ENCODE measurements around the gene DGUOK. TPM values are rescaled to one million over a fixed set of nuclear protein-coding genes. Genes with fewer than 3 reads are reported as not detected.

DGUOK gene
- total and polyA plus RNA-seq, 2 of the 4 experiments (the other 2 are of a cell fraction) = 66.3 to 111 TPM

GRCh38 chr2:73906847-73907505, 19.7 kb upstream of the DGUOK start:
- Histone ChIP-seq H4K91ac (ENCODE audit: insufficient read depth, low read depth, low read length) (no peak overlapping the region), H4K20me1 (ENCODE audit: insufficient read depth, low read length) (peaks cover 53% of the 10 kb centered on the region), H4K8ac (ENCODE audit: low read depth in 2 of 2, low read length in 2 of 2) (no peak overlapping the region), H2AK5ac (ENCODE audit: low read depth, low read length) (no peak overlapping the region), H3K79me1 (ENCODE audit: low read depth in 1 of 2, low read length in 2 of 2) (peaks cover 26 to 51% of the 10 kb centered on the region in 2 experiments), H3K14ac (replicated peaks; ENCODE audit: low read depth, low read length) (no peak overlapping the region), H2AK9ac (replicated peaks; ENCODE audit: low read depth, low read length, poor library complexity) (no peak overlapping the region), H3K9me3 (ENCODE audit: control insufficient read depth, insufficient read depth, low read length) (no peaks in the 10 kb centered on the region), H3K9me1 (ENCODE audit: insufficient read depth, low read length) (peaks cover 5% of the 10 kb centered on the region; the same call in 1 of the 2 replicates), H3K4me1 (ENCODE audit: control insufficient read depth, insufficient read depth, low read length) (no peaks in the 10 kb centered on the region; the same call in 1 of the 2 replicates), H3K23ac (ENCODE audit: low read depth, low read length) (no peak overlapping the region), H3K56ac (ENCODE audit: extremely low read depth, insufficient read depth, low read length) (no peak overlapping the region), H3K4me3 (ENCODE audit: insufficient read depth, low read depth, low read length) (no peak overlapping the region), H2AFZ (replicated peaks; ENCODE audit: low read length, poor library complexity) (no peak overlapping the region), H2BK20ac (ENCODE audit: low read depth, low read length) (no peak overlapping the region), H2BK15ac (ENCODE audit: low read depth, low read length) (no peak overlapping the region), H3K27ac (ENCODE audit: insufficient read depth, low read length) (no peak overlapping the region), H3K9ac (ENCODE audit: low read depth, low read length) (no peak overlapping the region), H2BK5ac (ENCODE audit: low read depth, low read length, poor library complexity, severe bottlenecking) (no peak overlapping the region), H3K4me2 (ENCODE audit: low read depth, low read length) (no peak overlapping the region), H3K27me3 (ENCODE audit: control insufficient read depth, insufficient read depth, low read length) (no peaks in the 10 kb centered on the region), H4K5ac (ENCODE audit: low read depth, low read length) (no peak overlapping the region), H3K18ac (ENCODE audit: low read depth, low read length) (no peak overlapping the region), H3K4ac (ENCODE audit: low read depth, low read length) (no peak overlapping the region), H3K36me3 (ENCODE audit: control insufficient read depth, insufficient read depth, low read length) (peaks cover 55% of the 10 kb centered on the region), H2BK120ac (ENCODE audit: low read depth, low read length) (no peak overlapping the region)
- in situ Hi-C loops (cut with MboI; ENCODE audit: low sequenced_read_pairs) = no loop called here
- POLR2A ChIA-PET (ENCODE audit: unreplicated experiment) = no interaction called here
- CTCF ChIA-PET = no interaction called here
- no peak for DNase-seq
- ATAC-seq (ENCODE audit: low read depth) = no peak
- intact Hi-C loops (cut with micrococcal nuclease) = no loop called here
- dilution Hi-C loops (cut with HindIII; ENCODE audit: low sequenced_read_pairs, unreplicated experiment) = no loop called here
- no peak for TF ChIP-seq MXI1 (IDR thresholded peaks at IDR 0.05; ENCODE audit: borderline replicate concordance, low read depth, low read length)
- TF ChIP-seq RAD21 (IDR thresholded peaks at IDR 0.05; ENCODE audit: low read length) = no peak
- no peak for TF ChIP-seq CEBPB (IDR thresholded peaks at IDR 0.05; ENCODE audit: low read depth, low read length)
- no peak for TF ChIP-seq SMC3 (IDR thresholded peaks at IDR 0.05; ENCODE audit: low read depth, low read length)
- TF ChIP-seq POLR2A (IDR thresholded peaks at IDR 0.05; ENCODE audit: low read depth, low read length) = no peak
- TF ChIP-seq FOS (IDR thresholded peaks at IDR 0.05; ENCODE audit: low read depth, low read length) = no peak
- TF ChIP-seq MAFK (IDR thresholded peaks at IDR 0.05; ENCODE audit: low read depth, low read length) = no peak
- TF ChIP-seq CHD1 (IDR thresholded peaks at IDR 0.05; ENCODE audit: low read depth, low read length) = no peak
- TF ChIP-seq CTCF (conservative IDR thresholded peaks at IDR 0.05; ENCODE audit: low read depth, low read length) = no peak
- no peak for TF ChIP-seq USF2 (IDR thresholded peaks at IDR 0.05; ENCODE audit: low read depth, low read length)
- TF ChIP-seq MAZ (IDR thresholded peaks at IDR 0.05; ENCODE audit: borderline replicate concordance, low read depth, low read length) = no peak
- no peak for TF ChIP-seq NFE2L2 (IDR thresholded peaks at IDR 0.05; ENCODE audit: low read depth, low read length)
- no peak for TF ChIP-seq BHLHE40 (IDR thresholded peaks at IDR 0.05; ENCODE audit: low read depth, low read length)
- no peak for TF ChIP-seq RCOR1 (IDR thresholded peaks at IDR 0.05; ENCODE audit: insufficient replicate concordance, low read length)
- TF ChIP-seq ELK1 (IDR thresholded peaks at IDR 0.05; ENCODE audit: borderline replicate concordance, low read depth, low read length) = no peak
- no peak for TF ChIP-seq RFX5 (IDR thresholded peaks at IDR 0.05; ENCODE audit: low read depth, low read length)
- BruUV-seq (replicated peaks) = no TSS peak
- no CpG with 5 or more reads among the region's 5 CpGs for WGBS, 2 experiments (ENCODE audit: extremely low coverage in 2 of 2, insufficient read length in 1 of 2)

Data from IMR-90 (cell line).